ENCODE results near the gene MAFB.

MAFB gene

DNA sequence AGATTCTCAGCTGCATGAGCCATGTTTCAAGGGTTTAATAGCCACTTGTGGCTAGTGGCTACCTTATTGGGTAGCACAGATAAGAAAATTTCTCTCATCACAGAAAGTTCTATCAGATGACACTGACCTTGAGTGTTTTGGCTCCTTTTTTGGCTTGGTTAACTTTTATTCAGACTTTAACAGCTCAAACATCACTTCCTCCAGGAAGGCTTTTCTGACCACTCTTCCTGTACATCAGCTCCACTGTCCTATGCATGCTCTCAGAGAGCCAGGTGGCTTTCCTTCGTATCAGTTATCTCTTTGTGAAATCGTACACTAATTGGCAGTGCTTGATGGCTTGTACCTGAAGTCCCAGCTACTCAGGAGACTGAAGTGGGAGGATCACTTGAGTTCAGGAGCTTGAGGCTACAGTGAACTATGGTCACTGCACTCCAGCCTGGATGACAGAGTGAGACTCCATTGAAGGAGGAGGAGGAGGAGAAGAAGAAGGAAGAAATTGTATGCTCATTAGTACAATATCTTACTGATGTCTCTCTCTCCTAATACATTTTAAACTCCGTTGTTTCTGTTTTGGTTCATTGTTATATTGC is 10.7 kb downstream of the MAFB start:
- Histone ChIP-seq H3K36me3 (ENCODE audit: insufficient read depth, low read length) (no peaks in the 10 kb centered on the region), H3K4me1 (ENCODE audit: control insufficient read depth, insufficient read depth, low read length) (peaks cover 2% of the 10 kb centered on the region), H3K9ac (ENCODE audit: low read depth, low read length) (no peak overlapping the region), H3K27me3 (ENCODE audit: control insufficient read depth, insufficient read depth, low read length) (peaks cover 54% of the 10 kb centered on the region), H3K4me3 (ENCODE audit: low read length) (no peak overlapping the region), H3K9me3 (replicated peaks; ENCODE audit: low read length) (no peaks in the 10 kb centered on the region), H3K4me2 (ENCODE audit: low read length) (no peak overlapping the region)

DNA sequence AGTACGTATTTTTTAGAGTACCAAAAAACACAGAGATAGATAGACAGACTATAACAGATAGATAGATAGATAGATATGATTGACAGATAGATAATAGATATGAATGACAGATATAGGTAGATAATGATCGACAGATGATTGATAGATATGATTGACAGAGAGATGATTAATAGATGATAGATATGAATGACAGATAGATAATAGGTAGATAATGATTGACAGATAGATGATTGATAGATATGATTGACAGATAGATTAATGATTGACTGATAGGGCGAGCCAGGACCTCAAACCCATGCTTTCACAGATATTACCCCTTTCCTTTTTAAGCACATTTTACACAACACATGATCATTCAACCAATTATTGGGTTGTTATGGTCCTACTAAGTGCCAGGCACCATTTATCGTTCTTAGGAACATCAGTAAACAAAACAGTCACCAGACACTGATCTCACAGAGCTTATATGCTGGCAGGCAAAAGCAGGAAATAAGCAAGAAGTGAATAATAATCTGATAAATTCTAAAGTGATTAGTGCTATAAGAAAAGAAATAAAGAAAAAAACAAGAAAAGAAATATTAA is 11.6 kb downstream of the MAFB start:
- Histone ChIP-seq H3K9ac (ENCODE audit: low read depth, low read length) (no peak overlapping the region), H3K36me3 (ENCODE audit: insufficient read depth, low read length) (no peaks in the 10 kb centered on the region), H3K4me2 (ENCODE audit: low read length) (no peak overlapping the region), H3K9me3 (replicated peaks; ENCODE audit: low read length) (no peaks in the 10 kb centered on the region), H3K4me3 (ENCODE audit: low read length) (no peak overlapping the region), H3K4me1 (ENCODE audit: control insufficient read depth, insufficient read depth, low read length) (no peaks in the 10 kb centered on the region), H3K27me3 (ENCODE audit: control insufficient read depth, insufficient read depth, low read length) (peaks cover 44% of the 10 kb centered on the region)

DNA sequence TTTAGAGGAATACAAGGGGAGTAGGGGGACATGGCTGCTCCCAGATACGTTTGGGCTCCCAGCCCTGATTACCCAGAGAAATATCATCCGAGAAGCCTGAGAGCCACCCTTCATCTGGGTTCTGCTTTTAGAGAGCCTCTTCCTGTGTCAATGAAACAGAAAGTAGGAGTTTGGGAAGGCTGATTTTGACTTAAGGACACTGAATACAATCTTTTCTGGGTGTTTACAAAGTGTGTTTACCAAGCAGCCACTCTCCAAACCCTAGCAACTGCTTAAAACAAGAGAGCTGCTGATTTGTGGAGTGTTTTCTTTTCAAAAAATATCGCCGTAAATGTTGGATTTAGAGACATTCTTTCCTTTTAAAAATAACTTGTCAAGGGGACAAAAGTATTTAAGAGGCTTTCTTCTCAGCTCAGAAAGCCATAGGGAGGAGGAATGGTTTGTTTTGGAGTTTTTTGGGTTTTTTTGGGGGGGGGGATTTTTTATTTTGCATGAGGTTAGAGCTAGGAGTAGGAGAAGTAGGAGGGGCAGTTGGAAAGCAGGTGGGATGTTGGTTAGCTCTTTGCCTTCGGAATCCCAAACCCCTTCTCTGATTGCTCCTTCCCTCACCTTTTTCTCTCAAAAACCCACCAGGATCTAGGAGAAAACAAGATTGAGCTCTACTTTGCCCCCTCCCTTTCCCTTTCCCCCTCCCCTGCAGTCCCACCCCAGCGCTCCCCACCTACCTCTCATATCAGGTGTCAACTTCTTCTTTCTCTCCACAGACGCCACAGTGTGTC is 12.4 kb downstream of the MAFB start:
- H3K4me1 ChIP-seq (ENCODE audit: control insufficient read depth, insufficient read depth, low read length): no peaks in the 10 kb centered on the region
- H3K4me2 ChIP-seq (ENCODE audit: low read length): no peak overlapping the region
- H3K27me3 ChIP-seq (ENCODE audit: control insufficient read depth, insufficient read depth, low read length): peaks cover 37% of the 10 kb centered on the region
- H3K4me3 ChIP-seq (ENCODE audit: low read length): no peak overlapping the region
- H3K9me3 ChIP-seq (replicated peaks; ENCODE audit: low read length): no peaks in the 10 kb centered on the region
- no peak overlapping the region for H3K9ac ChIP-seq (ENCODE audit: low read depth, low read length)
- no peaks in the 10 kb centered on the region for H3K36me3 ChIP-seq (ENCODE audit: insufficient read depth, low read length)

- Histone ChIP-seq H3K4me2 (ENCODE audit: low read length) (no peak overlapping the region), H3K9ac (ENCODE audit: low read depth, low read length) (no peak overlapping the region), H3K36me3 (ENCODE audit: insufficient read depth, low read length) (no peaks in the 10 kb centered on the region), H3K9me3 (replicated peaks; ENCODE audit: low read length) (no peaks in the 10 kb centered on the region), H3K27me3 (ENCODE audit: control insufficient read depth, insufficient read depth, low read length) (peaks cover 27% of the 10 kb centered on the region), H3K4me1 (ENCODE audit: control insufficient read depth, insufficient read depth, low read length) (no peaks in the 10 kb centered on the region), H3K4me3 (ENCODE audit: low read length) (no peak overlapping the region)
These were observed 13.3 kb downstream of the MAFB start for GRCh38 chr20:40675599-40676221.

DNA sequence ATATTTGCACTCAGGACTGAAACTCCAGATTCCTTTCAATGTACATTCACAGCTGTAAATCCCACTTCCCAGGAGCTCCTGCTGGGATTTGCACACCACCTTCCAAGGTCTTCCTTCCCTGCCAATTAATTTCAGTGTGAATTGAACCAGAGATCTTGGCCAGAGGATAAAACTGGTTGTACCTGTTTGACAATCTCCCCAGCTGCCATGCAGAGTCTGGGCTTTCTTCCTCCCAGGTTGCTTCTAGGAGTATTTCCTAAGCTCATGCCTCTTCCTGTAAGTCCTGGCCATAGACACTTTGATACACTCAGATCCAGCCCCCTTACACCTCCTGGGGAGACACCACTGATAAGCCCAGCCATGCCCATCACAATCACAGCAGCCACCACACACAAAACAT is 15.6 kb downstream of the MAFB start:
- H3K4me1 ChIP-seq (ENCODE audit: control insufficient read depth, insufficient read depth, low read length): no peaks in the 10 kb centered on the region
- no peak overlapping the region for H3K9ac ChIP-seq (ENCODE audit: low read depth, low read length)
- H3K36me3 ChIP-seq (ENCODE audit: insufficient read depth, low read length): no peaks in the 10 kb centered on the region
- no peak overlapping the region for H3K4me3 ChIP-seq (ENCODE audit: low read length)
- no peak overlapping the region for H3K4me2 ChIP-seq (ENCODE audit: low read length)
- H3K9me3 ChIP-seq (replicated peaks; ENCODE audit: low read length): no peaks in the 10 kb centered on the region
- peaks cover 16% of the 10 kb centered on the region for H3K27me3 ChIP-seq (ENCODE audit: control insufficient read depth, insufficient read depth, low read length)

- H3K36me3 ChIP-seq (ENCODE audit: insufficient read depth, low read length): no peaks in the 10 kb centered on the region
- peaks cover 14% of the 10 kb centered on the region for H3K27me3 ChIP-seq (ENCODE audit: control insufficient read depth, insufficient read depth, low read length)
- no peak overlapping the region for H3K9ac ChIP-seq (ENCODE audit: low read depth, low read length)
- H3K4me3 ChIP-seq (ENCODE audit: low read length): no peak overlapping the region
- H3K9me3 ChIP-seq (replicated peaks; ENCODE audit: low read length): no peaks in the 10 kb centered on the region
- H3K4me2 ChIP-seq (ENCODE audit: low read length): no peak overlapping the region
- no peaks in the 10 kb centered on the region for H3K4me1 ChIP-seq (ENCODE audit: control insufficient read depth, insufficient read depth, low read length)
These were observed 16.9 kb downstream of the MAFB start for GRCh38 chr20:40672095-40672494.

DNA sequence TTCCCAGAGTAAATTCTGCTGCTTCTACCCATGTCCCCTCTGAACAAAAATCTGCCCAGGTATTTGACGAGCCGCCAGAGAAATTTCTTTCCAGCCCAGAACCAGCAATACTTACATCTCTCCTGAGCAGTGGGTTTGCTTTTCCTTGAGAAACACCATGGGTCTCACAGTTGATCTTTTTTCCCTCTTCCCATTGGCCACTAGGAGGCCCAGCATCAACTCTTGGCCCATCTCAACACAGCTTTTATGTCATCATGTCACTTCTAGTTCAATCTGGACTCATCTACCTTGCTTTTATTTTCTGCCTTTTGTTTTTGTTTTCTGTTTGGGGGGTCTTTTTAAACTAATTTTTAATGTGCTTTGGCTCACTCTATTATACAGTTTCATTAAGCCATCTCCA is 18.8 kb downstream of the MAFB start:
- H3K27me3 ChIP-seq (ENCODE audit: control insufficient read depth, insufficient read depth, low read length): peaks cover 10% of the 10 kb centered on the region
- H3K4me1 ChIP-seq (ENCODE audit: control insufficient read depth, insufficient read depth, low read length): no peaks in the 10 kb centered on the region

GRCh38 chr20:40669692-40670091 is 19.3 kb downstream of the MAFB start:
- H3K27me3 ChIP-seq (ENCODE audit: control insufficient read depth, insufficient read depth, low read length): peaks cover 10% of the 10 kb centered on the region
- no peak overlapping the region for H3K9ac ChIP-seq (ENCODE audit: low read depth, low read length)
- no peak overlapping the region for H3K4me3 ChIP-seq (ENCODE audit: low read length)
- no peaks in the 10 kb centered on the region for H3K4me1 ChIP-seq (ENCODE audit: control insufficient read depth, insufficient read depth, low read length)
- no peak overlapping the region for H3K4me2 ChIP-seq (ENCODE audit: low read length)
- H3K36me3 ChIP-seq (ENCODE audit: insufficient read depth, low read length): no peaks in the 10 kb centered on the region
- H3K9me3 ChIP-seq (replicated peaks; ENCODE audit: low read length): no peaks in the 10 kb centered on the region

More for the DNA sequence above, 18.8 kb downstream of the MAFB start:
- no peaks in the 10 kb centered on the region for H3K9me3 ChIP-seq (replicated peaks; ENCODE audit: low read length)
- H3K36me3 ChIP-seq (ENCODE audit: insufficient read depth, low read length): no peaks in the 10 kb centered on the region
- H3K9ac ChIP-seq (ENCODE audit: low read depth, low read length): no peak overlapping the region
- H3K4me2 ChIP-seq (ENCODE audit: low read length): no peak overlapping the region
- no peak overlapping the region for H3K4me3 ChIP-seq (ENCODE audit: low read length)

- H3K9ac ChIP-seq (ENCODE audit: low read depth, low read length): no peak overlapping the region
- H3K36me3 ChIP-seq (ENCODE audit: insufficient read depth, low read length): no peaks in the 10 kb centered on the region
- H3K27me3 ChIP-seq (ENCODE audit: control insufficient read depth, insufficient read depth, low read length): peaks cover 10% of the 10 kb centered on the region
- no peaks in the 10 kb centered on the region for H3K4me1 ChIP-seq (ENCODE audit: control insufficient read depth, insufficient read depth, low read length)
- H3K9me3 ChIP-seq (replicated peaks; ENCODE audit: low read length): no peaks in the 10 kb centered on the region
- H3K4me2 ChIP-seq (ENCODE audit: low read length): no peak overlapping the region
- H3K4me3 ChIP-seq (ENCODE audit: low read length): no peak overlapping the region
These were observed 20.4 kb downstream of the MAFB start for GRCh38 chr20:40668449-40669228.

DNA sequence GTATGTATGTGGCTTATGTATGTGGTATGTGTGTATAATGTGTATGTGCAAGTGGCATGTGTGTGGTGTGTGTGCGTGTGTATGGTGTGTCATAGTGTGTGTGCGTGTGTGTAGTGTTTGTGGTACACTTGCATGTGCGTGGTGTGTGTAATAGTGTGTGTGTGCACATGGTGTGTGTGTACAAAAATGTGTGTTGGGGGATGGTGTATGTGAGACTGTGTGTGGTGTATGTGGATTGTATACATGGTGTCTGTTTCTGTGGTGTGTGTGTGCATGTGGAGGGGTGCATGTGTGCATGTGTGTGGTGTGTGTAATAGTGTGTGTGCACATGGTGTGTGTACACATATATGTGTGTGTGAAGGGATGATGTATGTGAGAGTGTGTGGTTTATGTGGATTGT is 21.5 kb downstream of the MAFB start:
- no peaks in the 10 kb centered on the region for H3K36me3 ChIP-seq (ENCODE audit: insufficient read depth, low read length)
- no peak overlapping the region for H3K4me3 ChIP-seq (ENCODE audit: low read length)
- H3K4me1 ChIP-seq (ENCODE audit: control insufficient read depth, insufficient read depth, low read length): no peaks in the 10 kb centered on the region
- H3K9me3 ChIP-seq (replicated peaks; ENCODE audit: low read length): no peaks in the 10 kb centered on the region
- peaks cover 10% of the 10 kb centered on the region for H3K27me3 ChIP-seq (ENCODE audit: control insufficient read depth, insufficient read depth, low read length)
- no peak overlapping the region for H3K9ac ChIP-seq (ENCODE audit: low read depth, low read length)
- H3K4me2 ChIP-seq (ENCODE audit: low read length): no peak overlapping the region

DNA sequence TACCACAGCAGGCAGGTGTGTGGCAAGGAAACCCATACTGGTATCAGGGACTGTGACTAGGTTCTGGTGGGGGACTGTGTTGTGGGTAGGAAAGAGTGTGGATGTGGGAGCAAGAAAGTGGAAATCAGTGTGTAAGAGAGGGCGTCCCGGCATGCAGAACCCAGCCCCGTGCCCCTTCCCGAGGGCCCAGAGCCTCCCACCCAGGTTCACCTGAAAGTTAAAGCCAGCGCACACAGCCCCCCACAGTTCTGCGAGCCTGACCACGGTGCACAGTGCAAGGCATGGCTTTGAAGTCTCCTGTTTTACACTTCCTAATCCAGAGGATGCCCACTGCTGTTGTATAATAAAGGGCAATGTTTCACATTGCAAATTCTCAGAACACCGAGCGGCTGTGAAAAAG is 22.7 kb downstream of the MAFB start:
- Histone ChIP-seq H3K4me3 (ENCODE audit: low read length) (no peak overlapping the region), H3K4me2 (ENCODE audit: low read length) (no peak overlapping the region), H3K4me1 (ENCODE audit: control insufficient read depth, insufficient read depth, low read length) (no peaks in the 10 kb centered on the region), H3K9ac (ENCODE audit: low read depth, low read length) (no peak overlapping the region), H3K9me3 (replicated peaks; ENCODE audit: low read length) (no peaks in the 10 kb centered on the region), H3K36me3 (ENCODE audit: insufficient read depth, low read length) (no peaks in the 10 kb centered on the region), H3K27me3 (ENCODE audit: control insufficient read depth, insufficient read depth, low read length) (peaks cover 10% of the 10 kb centered on the region)
